LNCaP clone FGC (cell line): ENCODE data around the gene PALLD.

ENCODE experiments used
- DNase-seq: peaks from one replicate; pipeline ENCODE4 v3.0.0-alpha.2; 2011; ENCODE audit warnings: low read depth
- H3K4me3 ChIP-seq: 2 replicates; pipeline ENCODE4 v1.5.1; 2011; ENCODE audit warnings: mild to moderate bottlenecking, low read depth, low read length, control low read depth
- CTCF ChIP-seq: IDR thresholded peaks from 2 replicates; pipeline ENCODE4 v1.5.1; 2012; ENCODE audit warnings: mild to moderate bottlenecking; ENCODE audit not compliant: control insufficient read depth, insufficient read depth; ENCODE audit errors: extremely low read depth

Gene PALLD

GRCh38 chr4:168907119-168907698 lies 410.4 kb downstream of the PALLD start:
- no peak overlapping the region for H3K4me3 ChIP-seq
- TF ChIP-seq CTCF: no peak
- DNase-seq: no peak

- DNase-seq: no peak
- H3K4me3 ChIP-seq: no peak overlapping the region
- no peak for TF ChIP-seq CTCF
Observed at GRCh38 chr4:168908093-168908492, 411.2 kb downstream of the PALLD start.

GRCh38 chr4:168908851-168909273 lies 412.0 kb downstream of the PALLD start:
- no peak for DNase-seq

GRCh38 chr4:168914095-168914494 lies 417.2 kb downstream of the PALLD start:
- no peak overlapping the region for H3K4me3 ChIP-seq
- no peak for TF ChIP-seq CTCF
- DNase-seq: no peak

More at GRCh38 chr4:168908851-168909273, 412.0 kb downstream of the PALLD start:
- H3K4me3 ChIP-seq: no peak overlapping the region
- no peak for TF ChIP-seq CTCF

GRCh38 chr4:168917138-168917779 lies 420.4 kb downstream of the PALLD start:
- peak; percentile 52 for TF ChIP-seq CTCF
- H3K4me3 ChIP-seq: no peak overlapping the region
- DNase-seq: no peak

- no peak for TF ChIP-seq CTCF
- peak; percentile 44 for DNase-seq
- H3K4me3 ChIP-seq: no peak overlapping the region
Observed at GRCh38 chr4:168919706-168920324, 423.0 kb downstream of the PALLD start.
